GM18909 (cell line): ENCODE data around the gene AZGP1.
"Not testable (repeated sequence)": the region's sequence is repeated elsewhere in the genome, so short reads cannot be mapped to it uniquely, and the experiment has no call there.

Experiments used
- ATAC-seq: cut with Tn5 transposase; IDR thresholded peaks from one replicate; pipeline ENCODE4 v1.9.1; 2021; ENCODE audit warnings: mild to moderate bottlenecking; ENCODE audit not compliant: unreplicated experiment, poor library complexity

AZGP1 gene

DNA sequence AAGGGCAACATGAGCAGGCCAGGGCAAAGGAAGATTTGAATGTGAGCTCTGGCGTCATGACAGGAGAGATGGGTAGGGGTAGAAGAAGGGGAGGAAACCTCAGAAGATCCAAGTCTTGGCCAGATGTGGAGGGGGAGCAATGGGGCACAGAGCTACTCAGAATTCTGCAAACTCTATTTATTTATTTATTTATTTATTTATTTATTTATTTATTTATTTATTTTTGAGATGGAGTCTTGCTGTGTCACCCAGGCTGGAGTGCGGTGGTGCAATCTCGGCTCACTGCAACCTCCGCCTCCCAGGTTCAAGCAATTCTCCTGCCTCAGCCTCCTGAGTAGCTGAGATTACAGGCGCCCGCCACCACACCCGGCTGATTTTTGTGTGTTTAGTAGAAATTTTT lies 21.2 kb downstream of the AZGP1 start:
- not testable (repeated sequence) for ATAC-seq

DNA sequence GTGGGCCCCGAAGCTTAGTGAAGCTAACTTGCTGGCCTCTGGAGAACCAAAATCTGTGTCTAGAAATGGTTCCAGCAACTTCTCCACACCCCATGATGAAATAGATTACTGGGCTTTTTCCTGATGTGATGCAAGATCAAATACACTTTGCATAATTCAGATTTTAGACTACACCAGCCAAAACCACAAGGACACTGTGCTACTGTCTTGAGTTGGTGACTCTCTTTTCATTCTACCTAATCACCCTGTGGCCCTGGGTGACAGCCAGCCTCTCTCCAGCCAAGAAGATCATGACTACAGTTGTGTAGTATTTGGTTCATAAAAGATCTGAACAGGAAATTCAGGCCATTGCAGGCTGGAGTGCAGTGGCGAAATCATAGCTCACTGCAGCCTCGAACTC lies 22.2 kb downstream of the AZGP1 start:
- no peak for ATAC-seq

DNA sequence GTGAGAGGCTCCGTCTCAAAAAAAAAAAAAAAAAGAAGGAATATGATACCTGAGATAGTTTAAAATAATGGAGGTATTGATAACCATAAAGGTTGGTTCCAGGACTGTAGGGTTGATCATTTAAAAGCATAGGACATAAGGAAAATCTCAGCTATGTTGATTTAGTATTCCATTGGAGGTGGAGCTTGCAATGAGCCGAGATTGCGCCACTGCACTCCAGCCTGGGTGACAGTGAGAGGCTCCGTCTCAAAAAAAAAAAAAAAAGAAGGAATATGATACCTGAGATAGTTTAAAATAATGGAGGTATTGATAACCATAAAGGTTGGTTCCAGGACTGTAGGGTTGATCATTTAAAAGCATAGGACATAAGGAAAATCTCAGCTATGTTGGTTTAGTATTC lies 23.2 kb downstream of the AZGP1 start:
- ATAC-seq = not testable (repeated sequence)

DNA sequence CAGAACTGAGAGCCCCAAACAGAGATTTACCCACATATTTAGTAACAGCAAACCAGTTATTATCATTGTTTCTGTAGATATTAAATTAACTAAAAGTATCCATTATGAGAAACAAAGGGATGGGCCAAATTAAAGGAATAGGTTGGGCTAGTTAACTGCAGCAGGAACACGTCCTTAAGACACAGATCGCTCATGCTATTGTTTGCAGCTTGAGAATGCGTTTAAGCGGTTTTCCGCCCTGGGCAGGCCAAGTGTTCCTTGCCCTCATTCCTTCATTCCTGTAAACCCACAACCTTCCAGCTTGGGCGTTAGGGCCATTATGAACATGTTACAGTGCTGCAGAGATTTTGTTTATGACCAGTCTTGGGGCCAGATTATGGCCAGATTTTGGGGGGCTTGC lies 25.0 kb downstream of the AZGP1 start:
- not testable (repeated sequence) for ATAC-seq

DNA sequence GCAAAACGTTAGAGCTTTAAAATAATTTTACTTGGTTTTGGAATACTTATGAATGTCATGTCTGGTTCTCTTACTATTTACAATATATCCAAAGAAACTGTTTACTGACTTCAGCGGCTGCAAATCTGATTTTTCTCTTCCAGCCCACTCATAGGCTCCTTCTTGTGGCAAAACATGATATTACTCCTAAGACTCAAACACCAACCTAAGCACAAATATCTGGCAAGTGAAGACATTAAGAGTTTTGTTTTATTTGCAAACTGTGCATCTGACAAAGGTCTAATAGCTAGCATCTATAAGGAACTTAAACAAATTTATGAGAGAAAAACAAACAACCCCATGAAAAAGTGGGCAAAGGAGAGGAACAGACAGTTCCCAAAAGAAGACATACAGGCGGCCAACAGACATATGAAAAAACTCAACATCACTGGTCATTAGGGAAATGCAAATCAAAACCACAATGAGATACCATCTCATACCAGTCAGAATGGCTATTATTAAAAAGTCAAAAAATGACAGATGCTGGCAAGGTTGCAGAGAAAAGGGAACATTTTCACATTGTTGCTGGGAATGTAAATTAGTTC lies 26.1 kb downstream of the AZGP1 start:
- ATAC-seq = no peak

- ATAC-seq = no peak
Observed at GRCh38 chr7:99947608-99948007, 28.2 kb downstream of the AZGP1 start.

DNA sequence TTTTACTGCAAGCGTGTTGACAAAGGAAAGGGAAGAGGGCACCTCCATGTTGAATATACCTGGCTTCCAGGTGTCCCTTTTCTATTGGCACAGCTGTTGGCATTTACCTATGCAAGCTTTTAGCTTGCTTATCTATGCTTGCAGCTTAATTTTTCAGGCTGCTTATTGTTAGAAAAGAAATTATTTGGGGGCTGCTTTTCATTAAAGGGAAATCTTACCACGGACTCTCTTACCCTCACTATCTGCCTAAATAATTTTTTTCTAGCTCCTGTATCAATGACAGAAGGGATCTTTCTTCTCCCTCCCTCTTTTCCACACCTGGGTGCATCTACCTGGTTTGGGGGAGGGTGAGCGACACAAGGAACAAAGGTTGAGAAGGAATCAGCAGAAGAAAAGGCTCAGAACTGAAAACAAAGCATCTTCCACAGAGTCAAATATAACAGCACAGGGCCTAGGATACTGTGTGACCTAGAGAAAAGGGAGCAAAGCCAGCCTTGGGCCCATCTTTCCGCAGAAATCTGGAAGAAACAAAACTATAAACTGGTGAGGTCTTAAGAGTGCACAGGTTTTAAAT lies 31.2 kb downstream of the AZGP1 start:
- no peak for ATAC-seq

- ATAC-seq = no peak
Observed at GRCh38 chr7:99943641-99944496, 32.0 kb downstream of the AZGP1 start.

DNA sequence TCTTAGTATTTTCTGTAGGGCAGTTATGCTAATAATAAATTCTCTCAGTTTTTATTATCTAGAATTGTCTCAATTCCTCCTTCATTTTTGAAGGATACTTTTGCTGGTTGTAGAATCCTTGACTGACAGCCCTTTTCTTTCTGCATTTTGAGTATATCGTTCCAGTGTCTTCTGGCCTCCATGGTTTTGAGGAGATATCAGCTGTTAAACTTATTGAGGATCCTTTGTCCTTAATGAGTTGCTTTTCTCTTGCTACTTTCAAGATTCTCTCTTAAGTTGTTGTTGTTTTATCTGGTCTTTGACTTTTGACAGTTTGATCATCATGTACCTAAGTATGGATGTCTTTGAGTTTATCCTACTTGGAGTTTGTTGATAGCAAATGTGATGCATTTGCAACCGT lies 37.5 kb downstream of the AZGP1 start:
- ATAC-seq = no peak

DNA sequence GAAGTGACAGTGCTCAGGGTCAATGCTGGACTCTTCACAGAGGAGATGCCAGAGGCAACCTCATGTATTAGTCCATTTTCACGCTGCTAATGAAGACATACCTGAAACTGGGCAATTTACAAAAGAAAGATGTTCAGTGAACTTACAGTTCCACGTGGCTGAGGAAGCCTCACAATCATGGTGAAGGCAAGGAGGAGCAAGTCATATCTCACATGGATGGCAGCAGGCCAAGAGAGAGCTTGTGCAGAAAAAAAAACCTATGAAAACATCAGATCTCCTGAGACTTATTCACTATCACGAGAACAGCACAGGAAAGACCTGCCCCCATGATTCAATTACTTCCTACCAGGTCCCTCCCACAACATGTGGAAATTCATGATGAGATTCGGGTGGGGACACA lies 40.8 kb downstream of the AZGP1 start:
- ATAC-seq = not testable (repeated sequence)

- ATAC-seq = no peak
Observed at GRCh38 chr7:99930376-99930775, 45.5 kb downstream of the AZGP1 start.

DNA sequence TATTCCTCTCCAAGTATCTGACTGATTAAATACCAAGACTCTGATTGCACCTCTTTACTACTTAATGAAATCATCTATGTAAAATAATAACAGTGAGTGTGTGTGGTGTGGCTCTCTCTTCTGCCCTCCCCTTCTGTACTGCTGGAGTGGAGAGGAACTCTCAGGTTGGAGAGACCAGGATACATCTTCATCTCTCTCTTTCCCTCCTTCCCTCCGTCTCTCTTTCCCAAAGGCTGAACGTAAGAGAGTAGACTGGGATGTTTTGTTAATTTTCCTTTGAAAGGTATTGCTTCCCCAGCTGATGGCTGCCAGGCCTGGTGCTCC lies 46.1 kb downstream of the AZGP1 start:
- ATAC-seq = no peak

DNA sequence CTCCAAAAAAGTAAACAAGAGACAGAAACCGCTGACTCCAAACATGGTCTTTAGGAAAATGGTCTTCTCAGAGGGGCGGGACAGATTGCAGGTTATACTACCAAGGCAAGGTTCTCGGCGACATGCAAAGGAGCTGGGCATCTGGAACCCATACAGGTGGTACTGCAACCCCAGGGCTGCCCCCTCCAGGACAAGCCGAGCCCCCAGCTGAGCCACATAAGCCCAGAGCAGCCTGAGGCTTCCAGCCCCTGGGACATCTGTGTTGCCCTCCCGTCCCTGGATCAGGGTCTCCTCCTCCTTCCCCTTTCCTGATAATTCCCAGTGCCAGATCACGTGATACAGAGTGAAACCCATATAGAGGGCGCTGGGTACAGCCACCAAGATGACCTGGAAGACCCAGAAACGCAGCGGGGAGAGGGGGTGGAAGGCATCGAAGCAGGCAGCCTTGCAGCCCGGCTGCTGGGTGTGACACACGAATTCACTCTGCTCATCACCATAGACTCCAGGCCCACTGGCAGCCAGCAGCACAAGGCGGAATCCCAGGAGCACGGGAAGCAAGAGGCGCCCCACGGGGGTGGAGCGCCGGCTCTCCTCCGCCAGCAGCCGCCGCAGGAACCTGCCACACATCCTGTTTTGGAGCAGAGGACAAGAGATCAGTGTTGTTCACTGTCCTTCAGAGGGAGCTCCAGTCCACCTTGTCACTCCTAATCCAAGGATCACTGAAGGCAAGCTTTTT lies 46.7 kb downstream of the AZGP1 start, which contains the start of gene GJC3:
Gene GJC3, minus strand, starts transcription at position 627 of the 736 bp plus-strand sequence. Its CDS starts 0 bp downstream, at position 627.
- no peak for ATAC-seq

DNA sequence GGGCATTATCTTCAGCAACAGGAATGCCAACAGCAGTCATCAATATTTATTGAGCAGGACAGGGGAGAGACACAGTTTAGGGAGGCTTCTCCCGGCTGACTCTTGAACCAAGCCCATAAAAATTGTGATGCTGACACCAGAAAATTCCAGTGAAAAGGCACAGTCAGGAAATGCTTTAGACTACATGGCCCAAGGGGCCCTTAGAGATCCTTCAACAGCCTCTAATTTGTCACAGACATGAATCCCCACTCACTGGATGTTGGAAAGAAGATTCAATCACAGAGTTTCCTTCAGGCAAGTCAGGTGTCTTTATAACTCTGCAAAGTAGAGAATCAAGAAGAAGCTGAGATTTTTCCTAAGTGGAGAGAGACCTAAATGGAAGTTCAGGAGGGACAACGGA lies 47.6 kb downstream of the AZGP1 start:
- no peak for ATAC-seq

GRCh38 chr7:99927536-99927935 lies 48.3 kb downstream of the AZGP1 start:
- ATAC-seq = no peak

- no peak for ATAC-seq
Observed at GRCh38 chr7:99926321-99926720, 49.5 kb downstream of the AZGP1 start.

- no peak for ATAC-seq
Observed at GRCh38 chr7:99923200-99923599, 52.6 kb downstream of the AZGP1 start.

DNA sequence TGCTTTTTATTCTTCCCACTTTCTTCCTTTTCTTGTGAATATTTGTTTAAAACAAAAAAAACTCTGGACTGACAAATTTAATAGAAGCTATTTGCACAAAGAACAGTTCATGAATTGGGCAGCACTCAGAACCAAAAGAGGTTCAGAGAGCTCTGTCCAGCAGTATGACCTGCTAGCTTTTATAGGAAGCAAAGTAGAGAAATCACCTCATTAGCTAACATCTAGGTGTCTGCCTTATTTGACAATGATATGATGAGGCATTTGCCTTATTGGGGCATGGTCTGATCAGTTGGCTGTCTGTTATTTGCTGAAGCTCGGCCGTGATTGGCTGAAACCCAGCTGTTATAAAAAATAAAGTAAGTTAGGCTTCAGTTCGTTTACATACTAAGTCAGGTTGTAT lies 55.7 kb downstream of the AZGP1 start:
- no peak for ATAC-seq

DNA sequence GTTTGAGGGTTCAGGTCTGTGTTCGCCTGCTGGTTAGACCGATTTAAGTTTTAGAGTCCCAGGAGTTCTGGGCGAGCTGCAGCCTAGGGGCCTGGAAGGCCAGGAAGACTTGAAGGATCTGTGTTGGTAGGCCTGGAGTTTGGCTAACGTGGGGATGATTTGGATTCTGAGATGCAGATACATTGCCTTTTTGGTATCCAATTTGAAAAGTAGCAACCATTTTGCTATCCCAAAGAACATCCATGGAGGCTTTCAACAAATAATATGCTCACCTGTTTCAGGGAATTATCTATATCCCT lies 56.1 kb downstream of the AZGP1 start:
- ATAC-seq = no peak

DNA sequence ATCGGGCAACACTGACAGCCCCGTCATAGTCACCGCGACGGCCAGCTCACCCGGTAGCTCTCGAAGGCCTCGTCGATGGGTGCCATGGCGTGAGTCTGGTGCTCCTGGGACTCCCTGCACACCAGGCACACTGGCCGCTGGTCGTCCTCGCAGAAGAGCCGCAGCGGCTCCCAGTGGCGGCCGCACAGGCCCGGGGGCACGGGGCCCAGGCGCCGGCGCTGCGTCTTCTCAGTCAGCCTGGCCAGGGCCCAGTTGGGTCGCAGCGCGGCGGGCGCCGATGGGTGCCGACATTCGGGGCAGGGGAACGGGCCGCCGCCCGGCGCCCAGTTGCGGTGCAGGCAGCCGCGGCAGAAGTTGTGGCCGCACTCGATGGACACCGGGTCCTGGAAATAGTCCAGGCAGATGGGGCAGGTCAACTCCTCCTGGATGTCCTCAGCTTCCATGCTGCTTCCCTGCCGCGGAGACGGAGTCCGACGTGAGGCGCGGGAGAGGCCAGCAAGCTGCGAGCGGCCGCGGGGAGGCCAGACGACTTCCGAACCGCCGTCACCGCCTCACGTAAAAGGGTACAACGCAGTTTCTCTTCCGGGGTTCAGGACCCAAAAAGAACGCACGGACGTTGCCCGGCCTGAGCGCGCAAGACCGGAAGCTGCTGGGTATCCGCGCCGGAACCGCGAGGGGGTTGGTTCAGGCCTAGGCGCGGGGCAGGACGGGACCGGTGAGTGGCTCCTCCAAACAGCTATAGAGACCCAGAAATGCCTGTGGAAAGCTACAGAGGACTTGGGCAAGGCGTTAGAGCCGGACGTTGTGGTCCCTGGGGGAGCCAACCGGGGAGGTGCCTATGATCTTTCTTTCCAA lies 56.6 kb downstream of the AZGP1 start, which contains the start of gene TRIM4:
Gene TRIM4, minus strand, starts transcription at position 572 of the 855 bp plus-strand sequence. Its CDS starts 129 bp downstream, at position 443.
- peak; percentile 97 for ATAC-seq
